ENCODE results near the gene PRDX3. TPM values are rescaled to one million over a fixed set of nuclear protein-coding genes. Genes with fewer than 3 reads are reported as not detected.
"Not testable (repeated sequence)": the region's sequence is repeated elsewhere in the genome, so short reads cannot be mapped to it uniquely, and the experiment has no call there.

The PRDX3 gene
- total and polyA plus RNA-seq, 12 donors = 150 to 935 (median 425) TPM

DNA sequence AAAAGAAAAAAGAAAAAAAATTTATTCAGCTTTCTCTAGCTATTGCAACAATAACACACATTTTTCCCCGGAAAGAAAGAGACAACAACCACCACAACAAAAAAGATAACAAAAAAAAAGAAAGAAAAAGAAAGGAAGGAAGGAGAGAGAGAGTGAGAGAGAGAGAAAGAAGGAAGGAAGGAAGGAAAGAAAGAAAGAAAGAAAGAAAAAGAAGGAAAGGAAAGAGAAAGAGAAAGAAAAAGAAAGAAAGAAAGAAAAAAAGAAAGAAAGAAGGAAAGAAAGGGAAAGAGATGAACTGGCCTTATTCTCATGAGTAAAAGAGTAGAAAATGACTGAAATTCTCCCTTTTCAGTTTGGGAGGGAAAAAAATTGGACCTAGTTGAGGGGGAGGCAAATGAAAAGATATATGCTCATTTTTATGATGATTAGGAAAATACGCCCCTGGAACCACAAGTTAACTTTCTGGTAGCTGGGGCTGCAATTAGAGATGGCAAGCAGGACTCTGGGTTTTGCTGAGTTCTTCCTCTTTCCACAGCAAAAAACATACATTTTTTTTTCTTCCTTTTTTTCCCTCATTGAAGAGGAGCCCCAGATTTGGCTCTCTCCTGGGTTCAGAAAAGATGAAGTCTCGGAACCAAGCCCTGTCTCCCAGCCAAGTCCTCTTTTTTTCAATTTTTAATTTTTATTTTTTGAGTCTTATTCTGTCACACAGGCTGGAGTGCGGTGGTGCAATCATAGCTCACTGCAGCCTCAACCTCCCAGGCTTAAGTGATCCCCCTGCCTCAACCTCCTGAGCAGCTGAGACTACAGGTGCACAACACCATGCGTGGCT, 12.6 kb upstream of the PRDX3 start:
- 56 to 63% (median 58%) methylated on average over 5 of the region's 5 CpGs for WGBS, 4 donors
- TF ChIP-seq CTCF (IDR thresholded peaks at IDR 0.05) (no peak), POLR2A (IDR thresholded peaks at IDR 0.05) (no peak)
- Histone ChIP-seq H3K4me1 (replicated peaks in 1 of 2) (no peaks in the 10 kb centered on the region), H3K36me3 (replicated peaks in 1 of 2) (no peaks in the 10 kb centered on the region), H3K27me3 (no peaks in the 10 kb centered on the region), H3K4me3 (no peak overlapping the region), H3K27ac (no peak overlapping the region), H3K9me3 (replicated peaks in 1 of 3) (no peaks in the 10 kb centered on the region)
- DNase-seq = no peak
- intact Hi-C loops (cut with DNase I) = no loop called here

DNA sequence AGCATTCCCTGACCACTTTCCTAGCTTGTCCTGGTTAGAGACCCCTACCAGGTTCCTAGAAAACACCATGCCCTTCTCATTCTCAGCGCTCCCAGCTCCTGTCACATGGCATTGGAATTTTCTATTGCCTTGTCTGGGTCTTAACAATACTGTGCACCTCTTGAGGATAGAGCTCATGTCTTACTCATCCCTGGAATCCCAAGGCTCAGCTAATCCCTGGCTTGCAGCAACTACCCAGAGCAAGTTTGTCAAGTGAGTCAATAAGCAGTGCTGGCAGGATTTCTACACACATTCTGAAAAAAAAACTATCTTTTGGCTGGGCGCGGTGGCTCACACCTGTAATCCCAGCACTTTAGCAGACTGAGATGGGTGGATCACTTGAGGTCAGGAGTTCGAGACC, 11.7 kb upstream of the PRDX3 start:
- Histone ChIP-seq H3K4me3 (no peak overlapping the region), H3K36me3 (replicated peaks in 1 of 2) (no peaks in the 10 kb centered on the region), H3K4me1 (replicated peaks in 1 of 2) (no peaks in the 10 kb centered on the region), H3K27me3 (no peaks in the 10 kb centered on the region), H3K27ac (no peak overlapping the region), H3K9me3 (replicated peaks in 1 of 3) (no peaks in the 10 kb centered on the region)
- WGBS, 4 donors = 73 to 99% (median 86%) methylated on average over 4 of the region's 4 CpGs
- peak in 1 of 7 donors; percentile 22 for DNase-seq
- TF ChIP-seq CTCF (IDR thresholded peaks at IDR 0.05) = no peak
- TF ChIP-seq POLR2A (IDR thresholded peaks at IDR 0.05) = no peak
- intact Hi-C loops (cut with DNase I) = no loop called here

DNA sequence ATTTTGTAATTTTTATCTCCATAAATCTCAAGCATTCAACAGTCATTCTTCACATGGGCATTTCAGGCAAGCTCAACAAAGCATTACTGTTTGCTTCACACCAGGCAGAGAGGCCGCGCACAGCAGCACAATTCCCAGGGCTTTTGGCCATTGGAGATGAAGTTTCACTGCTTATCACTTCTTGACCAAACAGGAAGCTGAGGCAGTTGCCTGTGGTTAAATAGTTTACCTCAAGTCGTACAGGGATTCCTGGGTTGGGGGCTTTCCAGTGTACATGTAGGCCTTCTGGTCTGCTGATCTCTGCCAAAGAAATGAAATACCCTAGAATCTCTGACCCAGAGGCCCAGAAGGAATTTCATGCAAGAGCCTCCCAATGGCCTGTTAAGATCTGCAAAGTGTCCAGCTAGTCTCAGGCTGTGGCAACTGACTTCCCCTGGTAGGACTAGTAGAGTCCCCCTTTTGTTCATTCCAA, 11.2 kb upstream of the PRDX3 start:
- Histone ChIP-seq H3K4me1 (replicated peaks in 1 of 2) (no peaks in the 10 kb centered on the region), H3K36me3 (replicated peaks in 1 of 2) (no peaks in the 10 kb centered on the region), H3K4me3 (no peak overlapping the region), H3K27ac (no peak overlapping the region), H3K27me3 (no peaks in the 10 kb centered on the region), H3K9me3 (replicated peaks in 1 of 3) (no peaks in the 10 kb centered on the region)
- intact Hi-C loops (cut with DNase I) = no loop called here
- no peak for DNase-seq
- 80 to 84% (median 83%) methylated on average over 3 of the region's 3 CpGs for WGBS, 4 donors
- no peak for TF ChIP-seq CTCF (IDR thresholded peaks at IDR 0.05)
- TF ChIP-seq POLR2A (IDR thresholded peaks at IDR 0.05) = no peak

GRCh38 chr10:119183664-119184412, 5.2 kb upstream of the PRDX3 start:
- Histone ChIP-seq H3K27ac (peak overlapping the region in 4 of 5 donors; percentile 38 to 74 (median 53)), H3K27me3 (no peaks in the 10 kb centered on the region), H3K4me3 (no peak overlapping the region), H3K4me1 (replicated peaks in 1 of 2) (peaks cover 4 to 6% of the 10 kb centered on the region in 2 donors), H3K9me3 (replicated peaks in 1 of 3) (no peaks in the 10 kb centered on the region), H3K36me3 (replicated peaks in 1 of 2) (no peaks in the 10 kb centered on the region)
- intact Hi-C loops (cut with DNase I) = no loop called here
- WGBS, 4 donors = 52 to 72% (median 60%) methylated on average over 8 to 9 of the region's 9 CpGs
- DNase-seq = peak in 3 of 7 donors; percentile 24 to 44 (median 38)
- TF ChIP-seq POLR2A (IDR thresholded peaks at IDR 0.05) = no peak
- no peak for TF ChIP-seq CTCF (IDR thresholded peaks at IDR 0.05)

- H3K4me3 ChIP-seq; H3K36me3 ChIP-seq (replicated peaks in 1 of 2); H3K27me3 ChIP-seq; H3K9me3 ChIP-seq (replicated peaks in 1 of 3); H3K27ac ChIP-seq; intact Hi-C loops (cut with DNase I); DNase-seq: not testable (repeated sequence)
- 91 to 97% (median 94%) methylated on average over 7 of the region's 7 CpGs for WGBS, 4 donors
- H3K4me1 ChIP-seq (replicated peaks in 1 of 2) = peaks cover 13 to 19% of the 10 kb centered on the region in 2 donors
These were observed 2.3 kb upstream of the PRDX3 start for GRCh38 chr10:119180850-119181400.

All from adrenal gland (tissue), 12 donors.